Peyer's patch (tissue), 4 donors: ENCODE data around the gene NUAK1.

Experiments
- CTCF ChIP-seq, 6 experiments: fragments of 450-650 bp in 4 of 6; fragments of 200-600 bp in 2 of 6; sonication (generic) in 1 of 6; IDR thresholded peaks; one replicate each; pipeline ENCODE4 v1.5.1; 2017 to 2019; ENCODE audit warnings: antibody characterized with exemption in 6 of 6, mild to moderate bottlenecking in 3 of 6, moderate library complexity in 1 of 6
- POLR2A ChIP-seq, 2 donors: fragments of 450-650 bp; IDR thresholded peaks; one replicate each; pipeline ENCODE4 v1.5.1; 2017; ENCODE audit warnings: antibody characterized with exemption in 2 of 2, mild to moderate bottlenecking in 2 of 2, moderate library complexity in 2 of 2

DNA sequence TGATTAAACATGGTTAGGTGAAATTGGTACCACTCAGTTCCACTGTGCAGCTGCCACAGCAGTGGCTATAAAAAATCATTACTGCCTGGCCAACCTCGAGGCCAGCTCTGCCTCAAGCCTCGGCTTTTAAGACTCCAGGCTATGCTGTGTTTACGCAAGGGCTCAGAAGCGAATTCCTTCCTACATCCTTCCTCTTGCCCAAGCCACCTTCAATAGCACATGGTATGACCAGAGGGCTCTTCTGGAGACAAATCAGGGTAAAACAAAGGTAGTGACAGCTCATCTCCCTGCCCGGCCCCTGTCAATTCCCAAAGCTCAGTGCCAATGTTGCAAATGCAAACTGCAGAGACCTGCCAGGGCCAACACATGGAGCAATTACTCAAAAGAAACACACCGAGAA is 31.9 kb downstream of the NUAK1 start:
- TF ChIP-seq CTCF (IDR thresholded peaks at IDR 0.05) (no peak), POLR2A (IDR thresholded peaks at IDR 0.05) (no peak)
